ENCODE data around the gene DNM3.

Gene DNM3

DNA sequence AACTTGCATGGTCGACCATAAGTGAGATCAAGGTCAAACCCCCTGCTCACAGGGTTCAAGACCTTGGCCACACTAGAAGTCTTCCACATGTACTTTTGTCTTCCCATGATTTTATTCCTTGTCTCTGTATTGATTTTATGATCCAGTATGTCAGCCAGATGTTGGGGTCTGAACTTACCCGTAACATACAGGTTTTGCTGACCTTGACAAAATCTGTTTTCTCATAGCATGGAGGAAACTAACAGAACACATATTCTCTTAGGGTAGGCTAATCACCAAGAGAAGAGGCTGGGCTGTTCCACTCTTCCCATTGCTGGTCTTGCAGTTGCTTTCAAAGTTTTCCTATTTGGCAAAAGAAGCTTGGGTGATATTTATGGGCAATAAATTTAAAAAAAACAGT, 284.0 kb downstream of the DNM3 start:
- no peak for DNase-seq (ENCODE audit: low spot score)
- Histone ChIP-seq H3K36me3 (ENCODE audit: low read depth) (no peaks in the 10 kb centered on the region), H3K9me3 (ENCODE audit: severe bottlenecking) (no peaks in the 10 kb centered on the region), H3K27ac (ENCODE audit: poor library complexity, severe bottlenecking) (no peak overlapping the region), H3K4me3 (ENCODE audit: severe bottlenecking) (no peak overlapping the region), H3K27me3 (ENCODE audit: insufficient read depth, poor library complexity, severe bottlenecking) (no peaks in the 10 kb centered on the region), H3K4me1 (ENCODE audit: insufficient read depth, poor library complexity, severe bottlenecking) (no peaks in the 10 kb centered on the region)
- ATAC-seq (ENCODE audit: low read depth), result no peak
- TF ChIP-seq, protein P1, sequence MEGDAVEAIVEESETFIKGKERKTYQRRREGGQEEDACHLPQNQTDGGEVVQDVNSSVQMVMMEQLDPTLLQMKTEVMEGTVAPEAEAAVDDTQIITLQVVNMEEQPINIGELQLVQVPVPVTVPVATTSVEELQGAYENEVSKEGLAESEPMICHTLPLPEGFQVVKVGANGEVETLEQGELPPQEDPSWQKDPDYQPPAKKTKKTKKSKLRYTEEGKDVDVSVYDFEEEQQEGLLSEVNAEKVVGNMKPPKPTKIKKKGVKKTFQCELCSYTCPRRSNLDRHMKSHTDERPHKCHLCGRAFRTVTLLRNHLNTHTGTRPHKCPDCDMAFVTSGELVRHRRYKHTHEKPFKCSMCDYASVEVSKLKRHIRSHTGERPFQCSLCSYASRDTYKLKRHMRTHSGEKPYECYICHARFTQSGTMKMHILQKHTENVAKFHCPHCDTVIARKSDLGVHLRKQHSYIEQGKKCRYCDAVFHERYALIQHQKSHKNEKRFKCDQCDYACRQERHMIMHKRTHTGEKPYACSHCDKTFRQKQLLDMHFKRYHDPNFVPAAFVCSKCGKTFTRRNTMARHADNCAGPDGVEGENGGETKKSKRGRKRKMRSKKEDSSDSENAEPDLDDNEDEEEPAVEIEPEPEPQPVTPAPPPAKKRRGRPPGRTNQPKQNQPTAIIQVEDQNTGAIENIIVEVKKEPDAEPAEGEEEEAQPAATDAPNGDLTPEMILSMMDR (IDR thresholded peaks at IDR 0.05; ENCODE audit: poor library complexity, severe bottlenecking), result no peak

DNA sequence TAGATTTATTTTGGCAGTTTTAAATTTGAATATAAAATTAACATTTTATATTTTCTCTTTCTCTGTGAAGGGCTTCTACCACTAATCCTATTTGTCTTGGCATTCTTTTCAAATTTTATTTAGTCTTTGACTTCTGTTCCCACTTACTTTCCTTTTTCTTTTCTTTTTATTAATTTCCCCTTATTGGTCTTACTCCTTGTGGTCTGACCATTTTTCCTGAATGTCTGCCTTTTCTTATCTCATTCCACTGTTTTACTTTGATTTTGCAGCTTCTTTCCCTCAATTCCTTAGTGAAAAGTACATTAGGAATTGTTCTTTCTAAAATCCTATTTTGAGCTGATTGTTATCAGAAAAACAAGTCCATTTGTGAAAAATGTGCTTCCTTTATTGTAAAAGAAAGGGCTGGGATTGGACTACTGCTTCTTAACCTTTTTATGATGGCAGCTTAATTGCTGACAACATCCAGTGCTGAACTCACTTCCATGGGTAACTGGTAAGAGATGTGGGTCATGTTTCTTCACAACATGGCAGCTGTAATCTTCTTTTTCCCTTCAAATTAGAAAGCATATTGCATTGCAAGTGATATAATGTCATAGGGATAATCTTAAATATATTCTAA, 284.6 kb downstream of the DNM3 start:
- DNase-seq (ENCODE audit: low spot score), result no peak
- H3K27me3 ChIP-seq (ENCODE audit: insufficient read depth, poor library complexity, severe bottlenecking), result no peaks in the 10 kb centered on the region
- H3K27ac ChIP-seq (ENCODE audit: poor library complexity, severe bottlenecking), result no peak overlapping the region
- H3K9me3 ChIP-seq (ENCODE audit: severe bottlenecking), result no peaks in the 10 kb centered on the region
- no peak for ATAC-seq (ENCODE audit: low read depth)
- no peaks in the 10 kb centered on the region for H3K4me1 ChIP-seq (ENCODE audit: insufficient read depth, poor library complexity, severe bottlenecking)
- TF ChIP-seq, protein P1 (IDR thresholded peaks at IDR 0.05; ENCODE audit: poor library complexity, severe bottlenecking), result no peak
- H3K36me3 ChIP-seq (ENCODE audit: low read depth), result no peaks in the 10 kb centered on the region
- no peak overlapping the region for H3K4me3 ChIP-seq (ENCODE audit: severe bottlenecking)

DNA sequence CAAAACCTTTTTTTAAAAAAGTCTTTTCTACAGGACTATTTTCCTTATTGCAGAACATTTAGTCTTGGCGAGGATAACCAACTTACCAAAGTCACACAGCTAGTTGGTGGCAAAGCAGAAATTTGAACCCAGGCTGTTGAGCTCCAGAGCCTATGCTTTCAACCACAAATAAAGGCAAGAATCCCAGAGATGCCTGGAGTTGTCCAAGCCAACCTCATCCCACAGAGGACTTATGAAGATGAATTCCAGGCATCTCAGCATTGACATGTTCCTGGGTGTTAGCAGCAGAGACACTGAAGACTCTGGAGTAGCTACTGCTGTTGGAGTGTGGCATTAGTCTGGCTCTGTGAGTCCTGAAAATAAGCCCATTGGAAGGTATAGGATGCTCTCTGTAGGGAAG, 291.5 kb downstream of the DNM3 start:
- H3K27me3 ChIP-seq (ENCODE audit: insufficient read depth, poor library complexity, severe bottlenecking), result no peaks in the 10 kb centered on the region
- no peaks in the 10 kb centered on the region for H3K4me1 ChIP-seq (ENCODE audit: insufficient read depth, poor library complexity, severe bottlenecking)
- no peak for ATAC-seq (ENCODE audit: low read depth)
- no peaks in the 10 kb centered on the region for H3K9me3 ChIP-seq (ENCODE audit: severe bottlenecking)
- DNase-seq (ENCODE audit: low spot score), result no peak
- H3K36me3 ChIP-seq (ENCODE audit: low read depth), result no peaks in the 10 kb centered on the region
- no peak overlapping the region for H3K27ac ChIP-seq (ENCODE audit: poor library complexity, severe bottlenecking)
- no peak overlapping the region for H3K4me3 ChIP-seq (ENCODE audit: severe bottlenecking)
- TF ChIP-seq, protein P1 (IDR thresholded peaks at IDR 0.05; ENCODE audit: poor library complexity, severe bottlenecking), result no peak

- Histone ChIP-seq H3K4me3 (ENCODE audit: severe bottlenecking) (no peak overlapping the region), H3K4me1 (ENCODE audit: insufficient read depth, poor library complexity, severe bottlenecking) (peaks cover 6% of the 10 kb centered on the region)
- no peak for ATAC-seq (ENCODE audit: low read depth)
Observed at GRCh38 chr1:172134087-172134731, 292.9 kb downstream of the DNM3 start.

More at GRCh38 chr1:172134087-172134731, 292.9 kb downstream of the DNM3 start:
- no peaks in the 10 kb centered on the region for H3K36me3 ChIP-seq (ENCODE audit: low read depth)
- no peaks in the 10 kb centered on the region for H3K9me3 ChIP-seq (ENCODE audit: severe bottlenecking)
- DNase-seq (ENCODE audit: low spot score), result no peak
- no peak overlapping the region for H3K27ac ChIP-seq (ENCODE audit: poor library complexity, severe bottlenecking)
- TF ChIP-seq, protein P1 (IDR thresholded peaks at IDR 0.05; ENCODE audit: poor library complexity, severe bottlenecking), result no peak
- no peaks in the 10 kb centered on the region for H3K27me3 ChIP-seq (ENCODE audit: insufficient read depth, poor library complexity, severe bottlenecking)
